ENCODE measurements around the gene PRSS23.
"Not testable (repeated sequence)": the region's sequence is repeated elsewhere in the genome, so short reads cannot be mapped to it uniquely, and the experiment has no call there.

PRSS23 gene

GRCh38 chr11:86800076-86800959 is at the start of gene PRSS23:
Gene PRSS23, plus strand, starts transcription at chr11:86800542. Its CDS starts 7,102 bp downstream, at chr11:86807644.
- DNase-seq = peak; percentile 93

DNA sequence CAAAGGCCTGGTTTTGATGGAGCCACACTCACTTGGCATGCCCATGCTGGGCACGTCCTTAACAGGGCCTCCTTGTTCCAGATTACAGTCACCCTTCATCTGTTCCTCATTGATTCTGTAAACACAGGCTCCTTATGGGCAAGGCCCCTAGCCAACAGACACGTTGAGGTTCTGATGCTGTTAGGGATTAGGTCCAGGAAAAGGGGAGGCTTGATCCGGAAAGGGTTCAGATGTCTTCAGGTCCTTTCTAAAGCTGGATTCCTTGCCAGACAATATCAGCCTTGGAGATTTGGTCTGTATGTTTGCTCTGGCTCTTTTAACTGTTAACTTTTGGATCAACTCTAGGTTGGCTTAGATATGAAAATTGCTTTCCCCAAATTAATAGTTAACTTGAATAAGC is 46.9 kb upstream of the PRSS23 start:
- DNase-seq = no peak

DNA sequence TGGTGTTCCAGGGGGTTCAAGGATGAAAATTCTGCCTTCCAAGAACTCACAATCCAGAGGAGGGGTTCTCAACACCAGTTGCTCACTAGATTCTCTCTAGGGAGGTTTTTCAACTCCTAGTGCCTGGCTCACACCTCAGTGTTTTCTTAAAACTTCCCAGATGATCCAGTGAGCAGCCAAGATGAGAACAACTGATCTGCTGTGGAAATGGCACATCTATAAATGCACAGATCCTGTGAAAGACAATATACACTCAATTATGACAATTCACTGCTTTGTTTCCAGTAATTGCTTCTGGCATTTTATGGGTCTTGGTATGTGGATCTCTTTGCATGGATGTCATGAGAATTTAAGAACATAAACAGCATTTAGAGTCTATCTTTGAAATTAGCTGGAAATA is 45.2 kb upstream of the PRSS23 start:
- no peak for DNase-seq

- no peak for DNase-seq
These were observed 42.2 kb upstream of the PRSS23 start for GRCh38 chr11:86758171-86758570.

DNA sequence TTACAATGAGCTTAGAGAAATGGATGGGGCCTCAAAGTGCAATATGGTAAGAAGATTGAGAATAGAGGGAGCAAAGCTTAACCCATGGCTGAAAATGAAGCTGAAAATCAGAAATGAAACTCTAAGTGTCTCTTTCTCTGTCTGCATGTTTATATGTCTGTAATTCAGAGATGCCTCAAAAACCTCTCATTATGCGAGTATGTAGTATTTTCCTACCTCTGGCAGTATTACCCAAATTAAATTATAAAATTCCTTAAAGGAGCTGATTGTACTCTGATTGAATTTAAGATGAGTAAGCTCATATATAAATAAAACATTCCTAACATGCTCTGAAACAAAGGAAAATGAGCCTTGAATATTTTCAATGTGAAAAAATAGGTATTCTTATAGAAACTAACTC is 39.8 kb upstream of the PRSS23 start:
- DNase-seq = no peak

GRCh38 chr11:86761978-86762377 is 38.4 kb upstream of the PRSS23 start:
- no peak for DNase-seq

DNA sequence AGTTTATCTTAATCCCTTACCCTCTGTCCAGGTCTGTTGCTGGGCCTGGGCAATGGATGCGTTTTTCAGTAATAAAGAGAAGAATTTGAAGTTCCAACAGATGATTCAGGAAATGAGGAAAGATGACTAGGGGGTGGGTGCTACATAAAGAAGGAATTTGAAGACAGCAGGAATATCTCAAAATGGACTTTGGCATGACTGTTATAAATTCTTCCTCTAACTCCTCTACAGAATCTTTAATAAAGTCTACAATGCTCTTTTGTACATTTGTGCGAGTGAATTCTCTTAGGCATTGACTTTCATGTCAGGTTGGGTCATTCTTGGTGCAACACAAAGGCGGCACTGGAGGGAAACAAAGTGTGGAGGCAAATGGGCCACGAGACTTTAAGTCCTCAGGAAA is 35.1 kb upstream of the PRSS23 start:
- no peak for DNase-seq

DNA sequence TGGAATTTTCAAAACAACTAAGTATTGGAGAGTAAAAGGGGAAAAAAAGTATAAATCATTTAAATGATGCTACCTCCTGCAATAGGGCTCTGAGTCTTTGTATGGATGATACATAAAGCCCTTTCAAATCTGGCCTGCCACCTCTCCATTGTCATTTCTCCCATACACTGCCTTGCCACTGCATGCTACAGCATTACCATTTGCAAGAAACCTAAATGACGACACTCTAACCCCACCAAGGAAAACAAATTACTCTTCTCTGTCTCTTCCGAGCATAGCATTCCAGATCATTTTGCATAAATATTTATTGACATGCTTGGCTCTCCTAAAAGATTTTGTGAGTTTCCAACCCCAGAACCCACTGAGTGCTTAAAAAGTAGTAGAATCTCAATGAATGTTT is 34.5 kb upstream of the PRSS23 start:
- no peak for DNase-seq

- no peak for DNase-seq
These were observed 31.1 kb upstream of the PRSS23 start for GRCh38 chr11:86769219-86769618.

GRCh38 chr11:86770473-86771027 is 29.8 kb upstream of the PRSS23 start:
- DNase-seq = not testable (repeated sequence)

DNA sequence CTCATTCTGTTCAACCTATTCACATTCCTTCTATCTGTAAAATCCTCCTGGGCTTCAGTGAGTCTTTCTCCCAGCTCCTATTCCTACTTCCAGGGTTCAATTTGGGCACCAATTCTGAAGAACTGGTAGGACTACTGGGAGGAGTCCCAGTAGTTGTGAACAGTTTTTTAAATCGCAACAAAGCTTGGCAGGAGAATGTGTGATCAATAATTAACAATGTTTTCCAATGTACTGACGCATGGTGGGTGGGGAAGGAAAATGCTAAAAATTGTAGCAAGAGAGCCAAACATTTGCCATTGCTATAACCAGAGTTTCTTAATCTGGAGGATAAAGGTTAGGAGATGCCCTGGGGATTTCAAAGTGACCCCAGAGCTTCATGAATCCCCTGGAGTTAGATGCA is 27.3 kb upstream of the PRSS23 start:
- no peak for DNase-seq

- no peak for DNase-seq
These were observed 26.7 kb upstream of the PRSS23 start for GRCh38 chr11:86773513-86774252.

- DNase-seq = no peak
These were observed 25.9 kb upstream of the PRSS23 start for GRCh38 chr11:86774417-86774816.

DNA sequence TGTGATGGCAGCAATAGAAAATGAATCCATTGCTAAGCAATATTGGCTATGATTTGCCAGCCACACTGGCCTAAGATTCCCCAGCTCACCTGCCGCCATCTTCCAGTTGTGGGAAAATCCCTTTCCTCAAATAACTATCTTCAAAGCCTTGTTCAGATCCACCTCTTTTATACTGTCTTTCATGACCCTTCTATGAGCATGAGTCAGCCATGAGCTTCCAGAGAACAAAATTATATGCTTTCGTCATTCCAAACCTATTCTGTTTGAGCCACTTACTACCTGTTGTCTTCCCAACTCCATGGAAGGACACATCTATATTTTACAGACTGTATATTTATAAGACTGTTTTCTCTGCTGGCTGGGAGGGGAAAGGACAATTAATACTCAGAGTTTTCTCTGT is 25.0 kb upstream of the PRSS23 start:
- DNase-seq = peak; percentile 43

DNA sequence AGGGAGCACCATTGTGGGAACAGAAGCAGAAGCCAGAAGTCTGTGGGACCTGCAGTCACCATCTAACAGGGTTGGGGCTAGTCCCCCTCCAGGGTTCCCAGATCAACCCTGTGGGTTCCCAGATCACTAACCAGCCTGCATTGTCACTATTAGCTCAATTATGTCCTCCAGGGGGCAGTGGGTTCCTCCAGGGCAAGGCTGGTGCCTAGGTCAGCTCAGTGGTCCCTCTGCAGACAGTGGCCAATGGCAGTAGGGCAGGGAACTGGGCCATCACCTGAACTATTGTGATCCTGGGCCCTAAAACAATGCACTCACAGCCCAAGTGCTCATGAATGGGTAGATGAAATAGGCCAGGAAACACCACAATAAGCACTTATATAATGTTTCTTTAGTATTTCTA is 18.8 kb upstream of the PRSS23 start:
- no peak for DNase-seq

DNA sequence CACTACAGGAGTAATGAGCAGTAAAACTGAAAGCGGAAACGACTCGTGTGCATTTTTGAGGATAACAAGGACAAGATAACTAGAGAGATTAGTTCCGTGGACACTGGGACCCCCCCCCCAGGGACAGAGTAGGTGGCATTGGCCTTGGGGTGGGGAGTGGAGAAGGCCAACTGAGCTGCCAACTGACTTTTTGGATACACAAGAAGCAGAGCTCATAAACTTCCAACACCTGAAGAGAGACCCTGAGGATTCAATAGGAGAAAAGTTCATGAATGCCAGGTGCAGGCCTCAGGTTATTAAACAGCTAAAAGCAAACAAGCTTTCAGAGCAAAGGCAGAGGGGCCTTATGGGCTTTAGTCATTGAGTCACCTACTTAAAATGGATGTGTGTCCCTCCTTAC is 17.6 kb upstream of the PRSS23 start:
- no peak for DNase-seq

GRCh38 chr11:86783661-86784060 is 16.7 kb upstream of the PRSS23 start:
- DNase-seq = no peak

- no peak for DNase-seq
These were observed 16.1 kb upstream of the PRSS23 start for GRCh38 chr11:86784241-86784681.

DNA sequence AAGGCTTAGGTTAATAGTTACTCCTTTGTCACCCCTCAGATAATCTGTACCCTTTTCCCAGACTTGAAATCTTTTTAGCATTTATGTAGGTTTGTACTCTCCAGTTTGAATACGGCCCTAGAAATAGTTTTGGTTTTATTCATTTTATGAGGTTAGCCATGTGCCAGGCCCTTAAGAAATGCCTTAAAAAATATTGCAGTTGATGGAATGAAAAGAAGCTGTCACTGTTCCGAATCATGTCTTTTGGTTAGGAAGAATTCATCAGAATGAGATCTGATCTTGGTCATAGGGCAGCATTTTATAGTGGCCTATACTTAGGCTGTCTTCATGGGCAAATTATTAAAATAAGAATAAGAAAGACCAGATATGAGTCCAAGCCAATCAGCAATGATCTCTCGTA is 14.8 kb upstream of the PRSS23 start:
- DNase-seq = no peak

GRCh38 chr11:86787018-86787536 is 13.3 kb upstream of the PRSS23 start:
- DNase-seq = no peak

DNA sequence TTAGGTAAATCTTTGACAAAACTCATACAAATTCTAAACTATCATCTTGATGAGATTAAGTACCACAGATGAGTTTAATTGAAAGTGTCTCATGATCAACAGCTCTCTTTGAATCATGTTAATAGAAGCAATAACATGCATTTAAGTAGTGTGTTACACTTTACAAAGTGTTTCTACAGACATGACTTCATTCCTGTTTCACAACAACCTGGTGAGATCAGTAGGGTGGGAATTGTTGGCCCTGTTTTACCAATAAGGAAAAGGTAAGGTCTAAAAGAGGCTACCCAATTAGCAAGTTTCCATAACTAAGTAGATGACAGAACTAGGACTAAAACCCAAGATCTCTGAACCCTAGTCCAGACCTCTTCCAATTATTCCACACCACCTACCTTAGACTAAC is 12.7 kb upstream of the PRSS23 start:
- DNase-seq = no peak

DNA sequence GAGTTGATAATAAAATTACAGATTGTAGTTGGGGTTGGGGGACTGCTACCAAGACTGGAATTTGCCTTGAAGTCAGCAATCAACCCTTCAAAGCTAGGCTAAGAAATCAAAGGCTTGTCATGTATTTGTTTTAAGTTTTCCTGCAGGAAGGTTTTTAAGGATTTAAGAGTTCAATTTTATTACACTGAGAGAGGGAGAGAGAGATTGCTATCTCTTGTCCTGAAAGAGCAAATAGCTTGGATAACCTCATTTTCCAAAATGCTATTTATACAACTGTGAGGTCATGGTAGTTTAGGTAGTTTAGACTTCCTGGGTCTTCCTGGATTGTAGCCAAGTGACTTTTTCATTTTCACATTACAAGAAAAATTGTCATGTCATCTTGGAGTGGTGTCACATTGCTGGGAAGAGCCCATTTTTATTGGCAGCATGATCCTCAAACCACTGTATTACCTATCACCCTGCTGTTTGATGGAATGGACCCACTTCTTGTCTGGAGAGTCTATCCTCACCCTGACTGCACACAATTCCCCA is 10.1 kb upstream of the PRSS23 start:
- DNase-seq = peak; percentile 58
